NCI-H2196 (cell line): ENCODE results near the gene KRTAP10-7.
"Not testable (repeated sequence)": the region's sequence is repeated elsewhere in the genome, so short reads cannot be mapped to it uniquely, and the experiment has no call there.

Experiments used
- DNase-seq: peaks from one replicate; lab custom pipeline; 2025; ENCODE audit not compliant: unreplicated experiment; lab: John Stamatoyannopoulos, UW

Gene KRTAP10-7

DNA sequence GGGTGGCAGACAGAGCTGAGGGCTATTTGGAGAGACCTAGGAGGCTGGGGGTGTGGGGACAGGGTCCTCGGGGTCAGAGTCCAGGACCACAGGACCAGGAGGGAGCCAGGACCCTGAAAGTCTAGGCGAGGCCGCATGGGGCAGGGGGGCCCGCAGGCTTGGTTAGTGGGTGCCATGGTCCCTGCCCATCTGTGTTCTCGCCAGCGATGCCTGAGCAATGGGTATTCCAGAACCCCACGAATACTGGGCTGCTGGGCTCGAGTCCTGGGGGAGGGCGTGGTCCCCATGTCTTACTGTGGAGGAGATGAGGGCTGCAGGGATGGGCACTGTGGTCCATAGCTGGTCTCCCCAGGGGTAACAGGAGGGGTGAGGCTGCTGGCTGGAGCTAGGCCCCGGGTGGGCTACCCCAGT, 10.1 kb upstream of the KRTAP10-7 start:
- DNase-seq, result no peak

DNA sequence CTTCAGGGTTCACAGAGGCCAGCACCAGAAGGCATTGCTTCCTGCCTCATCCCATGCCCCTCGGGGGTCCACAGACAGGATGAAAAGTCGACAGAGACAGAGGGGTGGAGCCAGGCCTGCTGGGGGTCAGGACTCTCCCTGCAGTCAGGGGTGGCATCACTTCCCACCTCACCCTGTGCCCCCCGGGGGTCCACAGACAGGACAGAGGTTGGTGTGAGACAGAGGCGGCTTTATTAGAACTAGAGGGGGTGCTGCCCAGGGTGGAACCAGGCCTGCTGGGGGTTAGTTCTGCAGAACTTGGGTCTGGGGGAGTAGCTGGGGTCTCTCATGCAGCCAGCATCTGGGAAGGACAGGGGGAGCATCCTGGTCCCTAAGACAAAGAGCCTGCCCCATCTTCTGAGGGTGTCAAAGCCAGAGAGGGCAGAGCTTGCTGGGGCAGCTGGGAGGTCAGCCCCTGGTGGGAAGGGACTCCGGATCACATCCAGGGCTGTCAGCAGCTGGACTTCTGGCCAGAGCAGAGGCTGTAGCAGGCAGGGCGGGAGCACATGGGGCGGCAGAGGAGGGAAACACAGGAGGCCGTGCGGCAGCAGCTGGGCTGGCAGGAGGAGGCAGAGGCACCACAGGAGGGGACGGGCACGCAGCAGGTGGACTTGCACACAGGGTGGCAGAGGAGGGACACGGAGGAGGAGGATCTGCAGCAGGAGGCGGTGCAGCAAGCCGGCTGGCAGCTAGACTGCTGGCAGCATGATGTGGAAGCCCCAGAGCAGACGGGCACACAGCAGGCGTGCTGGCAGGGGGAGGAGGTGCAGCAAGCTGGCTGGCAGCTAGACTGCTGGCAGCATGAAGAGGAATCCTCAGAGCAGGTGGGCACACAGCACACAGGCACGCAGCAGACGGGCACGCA, 9.2 kb upstream of the KRTAP10-7 start:
- not testable (repeated sequence) for DNase-seq

DNA sequence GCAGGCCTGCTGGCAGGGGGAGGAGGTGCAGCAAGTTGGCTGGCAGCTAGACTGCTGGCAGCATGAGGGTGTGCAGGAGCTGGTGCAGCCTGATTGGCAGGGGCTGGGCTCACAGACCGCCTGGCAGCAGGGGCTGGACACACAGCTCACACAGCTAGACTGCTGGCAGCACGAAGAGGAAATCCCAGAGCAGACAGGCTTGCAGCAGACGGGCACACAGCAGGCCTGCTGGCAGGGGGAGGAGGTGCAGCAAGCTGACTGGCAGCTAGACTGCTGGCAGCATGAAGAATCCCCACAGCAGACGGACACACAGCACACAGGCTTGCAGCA, 8.6 kb upstream of the KRTAP10-7 start:
- not testable (repeated sequence) for DNase-seq

DNA sequence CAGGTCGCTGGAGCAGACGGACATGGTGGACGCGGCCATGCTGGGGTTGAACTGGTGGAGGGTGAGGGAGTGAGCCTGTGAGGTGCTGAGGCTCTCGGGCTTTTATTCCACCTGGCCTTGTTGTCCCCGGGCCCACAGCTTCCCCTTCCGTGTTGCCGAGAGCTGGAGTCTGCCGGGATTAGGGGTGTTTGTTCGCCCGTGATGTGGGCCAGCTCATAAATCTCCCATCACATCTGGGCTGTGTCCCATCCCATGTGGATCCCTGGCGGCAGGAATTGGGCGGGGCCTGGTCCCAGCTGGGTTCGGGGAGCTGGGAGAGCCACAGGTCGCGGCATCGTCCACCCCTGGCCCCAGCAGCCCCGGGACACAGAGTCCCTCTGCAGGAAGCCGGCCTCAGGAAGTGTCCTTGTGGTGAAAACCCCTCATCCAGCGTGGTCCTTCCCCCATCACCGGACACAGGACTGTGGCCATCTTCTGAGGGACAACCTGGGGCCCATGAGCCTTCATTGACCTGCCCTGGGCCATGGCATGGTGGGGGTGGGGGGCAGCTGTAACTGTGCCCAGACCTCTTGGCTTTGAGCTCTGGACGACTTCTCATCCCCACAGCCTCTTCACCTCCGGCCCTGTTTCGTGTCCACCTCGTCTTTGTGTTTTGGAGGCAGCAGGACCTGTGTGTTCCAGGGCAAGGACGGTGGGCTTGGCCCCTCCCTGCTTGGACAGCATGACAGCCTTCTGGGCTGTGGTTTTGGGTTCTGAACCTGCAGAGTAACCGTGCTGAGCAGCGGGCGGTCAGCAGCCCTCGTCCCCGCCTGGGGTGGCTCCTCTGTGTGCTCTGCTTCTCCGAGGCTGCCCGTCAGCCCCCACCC, 7.7 kb upstream of the KRTAP10-7 start, which contains the start of gene KRTAP10-6:
Gene KRTAP10-6 (minus strand): TSS at position 60 of the 866 bp plus-strand sequence. CDS start 21 bp downstream, at position 39.
- DNase-seq, result no peak

DNA sequence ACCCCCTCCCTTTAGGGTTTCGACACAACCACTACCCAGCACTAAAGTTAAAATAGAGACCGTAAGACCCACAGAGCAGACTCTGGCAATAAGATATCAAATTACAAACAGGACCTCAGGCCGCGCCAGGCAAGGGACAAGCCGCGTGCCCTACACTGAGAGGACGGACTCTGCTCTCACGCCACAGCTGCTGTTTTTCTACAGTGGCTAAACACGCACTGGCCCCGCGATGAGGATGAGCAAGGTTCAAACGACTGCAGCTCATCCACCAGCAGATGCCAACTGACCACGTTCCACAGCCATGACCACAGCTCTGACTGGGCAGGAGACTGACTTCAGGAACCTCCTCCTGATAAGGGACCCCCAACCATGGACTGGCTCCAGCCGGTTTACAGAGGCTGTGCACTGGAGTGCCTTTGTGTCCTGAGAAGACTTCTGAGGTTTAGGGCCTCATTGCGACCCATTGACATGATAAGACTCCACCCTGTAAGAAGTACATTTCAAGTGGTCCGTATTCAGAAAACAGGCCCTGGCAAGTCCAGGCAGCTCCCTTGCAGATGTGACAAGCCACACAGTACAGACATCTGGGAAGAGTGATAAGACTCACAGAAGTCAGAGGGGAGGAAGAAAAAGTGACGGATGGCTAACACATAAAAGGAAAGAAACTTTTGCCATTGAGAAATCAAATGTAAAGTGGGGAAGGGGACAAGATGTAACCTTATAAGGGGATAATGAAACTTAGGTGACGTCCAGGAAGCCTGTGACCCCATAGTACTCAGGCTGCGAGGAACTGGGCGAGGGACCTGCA, 6.6 kb upstream of the KRTAP10-7 start:
- DNase-seq, result no peak

DNA sequence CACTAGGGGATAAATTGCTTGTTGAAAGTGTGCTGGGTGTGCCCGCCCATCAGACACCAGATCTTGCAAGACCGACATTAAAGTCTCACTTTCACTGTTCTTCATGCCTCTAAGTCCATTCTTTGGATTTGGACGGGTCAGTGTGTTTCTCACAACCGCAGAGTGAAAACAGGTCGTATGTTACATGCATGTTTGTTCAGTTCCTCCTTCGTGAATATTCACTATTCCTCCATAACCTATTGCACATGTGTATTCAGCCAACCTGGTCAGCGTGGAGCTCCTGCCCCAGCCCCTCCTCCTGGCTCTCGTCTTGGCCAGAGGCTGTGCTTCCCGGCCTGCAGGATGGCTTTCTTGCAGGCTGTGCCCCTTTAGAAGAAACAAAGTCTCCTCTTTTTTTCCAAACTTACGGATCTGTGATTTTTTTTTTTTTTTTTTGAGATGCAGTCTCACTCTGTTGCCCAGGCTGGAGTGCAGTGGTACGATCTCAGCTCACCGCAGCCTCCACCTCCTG, 5.9 kb upstream of the KRTAP10-7 start:
- DNase-seq, result no peak

DNA sequence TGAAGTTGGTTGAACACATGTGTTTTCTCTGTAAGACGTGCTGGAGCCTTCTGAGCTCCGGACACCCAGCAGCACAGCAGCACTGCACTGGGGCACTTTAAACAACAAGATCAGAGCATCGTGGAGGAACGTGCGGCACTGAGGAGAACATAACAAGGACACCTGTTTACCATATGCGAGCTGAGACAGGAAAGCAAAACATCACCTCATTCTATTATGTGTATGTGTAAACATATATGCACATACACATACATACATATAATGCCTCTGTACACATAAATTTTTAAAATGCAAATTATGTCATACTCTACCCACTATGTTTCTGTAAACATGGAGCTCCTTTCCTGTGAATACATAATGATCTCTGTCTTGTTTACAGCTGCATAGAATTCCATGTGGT, 4.9 kb upstream of the KRTAP10-7 start:
- DNase-seq, result no peak

DNA sequence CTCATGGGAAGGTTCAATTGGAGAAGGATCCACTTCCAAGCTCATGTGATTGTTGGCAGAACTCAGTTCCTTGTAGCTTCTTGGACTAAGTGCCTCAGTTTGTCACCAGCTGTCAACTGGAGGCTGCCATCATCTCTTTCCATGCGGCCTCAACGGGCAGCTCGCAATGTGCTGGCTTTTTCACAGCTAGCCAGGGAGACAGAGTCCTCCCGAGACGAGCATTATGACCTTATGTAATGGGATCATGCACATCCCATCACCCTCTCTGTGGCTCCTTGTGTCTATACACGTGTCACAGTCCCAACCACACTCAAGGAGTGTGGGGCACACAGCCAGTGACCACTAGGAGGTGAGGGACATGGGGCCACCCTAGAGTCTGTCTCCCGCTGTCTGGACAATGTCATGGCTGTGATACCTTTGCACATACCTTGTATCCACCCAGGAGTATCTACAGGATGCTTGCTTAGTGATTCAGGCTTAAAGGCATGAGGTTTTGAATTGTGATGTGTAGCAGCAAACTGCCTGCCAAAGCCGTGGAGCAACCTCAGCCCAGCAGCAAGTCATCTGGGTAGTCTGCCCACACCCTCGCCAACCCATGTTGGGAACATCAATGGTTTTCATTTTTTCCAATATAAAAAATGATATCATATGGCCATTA, 4.2 kb upstream of the KRTAP10-7 start:
- DNase-seq, result no peak

DNA sequence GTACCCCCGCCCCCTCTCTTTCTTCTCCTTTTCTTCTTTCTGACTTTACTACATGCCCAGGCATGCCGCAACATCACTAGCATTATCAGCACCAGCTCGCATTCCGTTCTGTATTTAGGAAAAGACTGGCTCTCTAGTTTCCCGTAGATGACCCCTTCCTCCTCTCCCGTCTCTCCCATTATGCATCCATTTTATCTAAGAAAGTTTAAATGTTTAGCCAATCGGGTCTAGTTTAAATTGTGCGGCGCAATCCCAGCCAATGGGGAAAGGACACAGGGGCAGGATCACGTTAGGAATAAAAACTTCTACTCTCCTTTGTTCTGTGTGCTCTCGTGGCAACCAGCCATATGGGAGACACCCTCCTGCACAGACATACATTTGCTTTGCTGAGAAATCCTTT, 2.3 kb upstream of the KRTAP10-7 start:
- no peak for DNase-seq

DNA sequence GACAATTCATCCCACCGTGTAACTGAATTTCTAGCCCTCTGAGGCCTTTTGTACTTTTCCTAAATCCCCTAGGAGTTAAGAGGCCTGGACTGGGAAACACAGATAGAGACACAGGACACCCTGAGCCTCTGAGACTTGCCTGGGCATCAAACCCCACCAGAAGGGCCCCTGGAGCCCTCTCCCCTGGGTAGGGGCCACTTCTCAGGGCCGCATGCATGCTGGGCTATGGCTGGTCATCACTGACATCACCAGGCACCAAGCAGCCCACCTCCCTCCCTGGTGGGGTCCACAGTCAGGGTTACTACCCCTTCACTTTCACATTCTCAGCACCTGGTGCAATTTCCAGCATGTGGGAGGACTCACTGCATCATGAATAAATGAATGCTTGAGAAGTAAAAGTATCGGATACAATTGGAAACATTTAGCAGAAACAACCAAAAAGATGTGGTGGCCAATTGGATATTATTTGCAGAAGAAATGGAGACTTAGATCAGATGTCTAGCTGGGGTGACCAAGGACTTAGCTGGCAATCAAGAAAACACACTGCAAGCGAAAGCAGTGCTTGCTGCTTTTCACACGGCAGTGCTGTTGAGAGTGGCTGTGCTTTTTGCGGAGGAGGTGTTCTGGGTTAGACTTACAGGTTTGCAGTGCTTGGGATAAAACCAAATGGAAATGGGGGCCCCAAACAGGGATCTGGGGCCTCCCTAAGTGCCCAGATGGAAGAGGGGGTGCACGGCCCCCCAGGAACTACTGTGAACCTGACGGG, 950 bp upstream of the KRTAP10-7 start:
- no peak for DNase-seq

DNA sequence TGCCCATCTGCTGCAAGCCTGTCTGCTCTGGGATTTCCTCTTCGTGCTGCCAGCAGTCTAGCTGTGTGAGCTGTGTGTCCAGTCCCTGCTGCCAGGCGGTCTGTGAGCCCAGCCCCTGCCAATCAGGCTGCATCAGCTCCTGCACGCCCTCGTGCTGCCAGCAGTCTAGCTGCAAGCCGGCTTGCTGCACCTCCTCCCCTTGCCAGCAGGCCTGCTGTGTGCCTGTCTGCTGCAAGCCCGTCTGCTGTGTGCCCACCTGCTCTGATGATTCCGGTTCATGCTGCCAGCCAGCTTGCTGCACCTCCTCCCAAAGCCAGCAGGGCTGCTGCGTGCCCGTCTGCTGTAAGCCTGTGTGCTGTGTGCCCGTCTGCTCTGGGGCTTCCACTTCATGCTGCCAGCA, 694 bp downstream of the KRTAP10-7 start:
- not testable (repeated sequence) for DNase-seq

DNA sequence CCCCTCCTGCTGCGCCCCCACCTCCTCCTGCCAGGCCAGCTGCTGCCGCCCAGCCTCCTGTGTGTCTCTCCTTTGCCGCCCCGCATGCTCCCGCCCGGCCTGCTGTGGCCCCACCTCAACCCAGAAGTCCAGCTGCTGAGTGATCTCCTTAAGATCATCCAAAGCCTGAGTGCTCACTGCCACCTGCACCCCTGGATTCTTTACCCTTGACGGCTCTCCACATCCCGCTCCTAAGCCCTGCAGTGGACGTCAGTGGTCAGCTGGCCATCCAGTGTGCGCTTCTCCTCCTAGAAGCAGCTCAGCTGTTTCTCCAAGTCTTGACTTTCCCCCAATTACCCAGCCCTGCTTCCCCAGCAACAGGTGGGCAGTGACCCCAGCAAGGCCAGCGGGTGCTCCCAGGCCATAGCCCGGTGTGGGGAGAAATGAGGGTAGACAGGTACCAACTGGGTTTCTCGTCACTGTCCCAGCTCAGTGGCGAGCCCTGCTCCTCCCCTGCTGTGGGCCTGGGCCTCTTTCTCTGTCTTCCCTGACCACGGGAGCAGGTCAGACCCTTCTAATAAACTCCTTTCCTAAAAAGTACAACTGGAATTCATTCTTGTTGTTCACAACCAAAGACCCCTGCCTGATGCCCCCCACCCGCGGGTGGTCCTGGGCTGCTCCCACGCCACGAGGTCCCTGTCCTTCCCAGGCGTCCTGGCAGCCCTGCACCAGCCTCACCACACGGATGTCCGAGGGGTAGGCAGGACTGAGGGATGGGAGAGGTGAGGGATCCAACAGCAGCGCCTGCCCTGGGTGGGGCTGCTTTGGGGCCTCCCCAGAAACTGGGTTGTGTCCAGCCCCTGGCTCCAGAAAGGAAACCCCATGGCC, 1.4 kb downstream of the KRTAP10-7 start:
- DNase-seq, result no peak

DNA sequence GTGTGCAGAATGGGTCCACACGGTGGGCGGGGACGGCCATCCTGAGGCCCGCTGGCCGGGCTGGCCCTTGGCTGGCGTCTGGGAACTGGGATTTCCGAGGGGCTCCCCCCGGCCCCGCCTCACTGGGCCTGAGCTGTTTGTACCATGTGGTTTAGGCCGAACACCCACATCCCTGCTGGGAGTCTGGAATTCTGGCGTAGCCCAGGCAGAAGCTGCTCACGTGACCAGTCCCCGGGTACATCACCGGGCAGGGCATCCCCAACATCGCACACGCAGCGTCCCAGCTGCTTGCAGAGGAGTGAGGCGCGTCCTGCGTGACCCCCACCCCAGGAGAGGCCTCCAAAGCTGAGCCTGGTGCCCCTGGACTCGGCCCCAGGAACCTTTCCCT, 2.1 kb downstream of the KRTAP10-7 start:
- DNase-seq, result no peak

DNA sequence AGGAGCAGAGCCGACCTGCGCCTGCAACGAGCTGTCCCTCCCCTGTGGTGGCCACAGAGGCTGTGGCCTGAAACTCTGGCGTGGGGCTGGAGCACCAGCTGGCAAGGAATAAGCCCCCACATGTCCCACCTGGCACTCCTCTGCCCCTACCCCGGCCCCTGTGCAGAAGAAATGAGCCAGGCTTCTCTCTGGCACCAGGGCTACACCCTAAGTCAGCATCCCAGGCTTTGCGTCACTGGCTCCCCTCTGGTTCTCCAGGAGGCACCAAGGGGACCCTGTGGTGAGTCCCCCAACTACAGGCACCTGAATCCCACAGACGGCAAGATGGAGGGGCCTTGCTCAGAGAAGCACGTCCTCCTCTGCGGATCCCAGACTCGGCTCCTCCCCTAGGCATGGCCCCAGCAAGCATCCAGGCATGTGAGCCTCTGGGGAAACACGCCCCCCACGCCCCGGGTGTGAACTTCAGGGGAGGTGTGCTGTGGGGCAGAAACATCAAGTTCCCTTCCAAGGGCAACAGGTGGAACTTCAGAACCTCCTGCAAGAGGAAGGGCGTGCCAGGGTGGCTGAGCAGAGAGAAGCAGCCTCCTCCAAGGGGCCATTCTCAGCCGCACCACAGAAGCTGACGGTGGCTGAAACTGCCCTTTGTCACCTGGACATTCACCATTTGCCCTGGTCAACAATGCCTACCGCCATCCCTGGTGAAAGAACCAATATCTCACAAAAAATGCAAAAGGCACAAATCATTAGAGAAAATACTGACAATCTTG, 2.9 kb downstream of the KRTAP10-7 start:
- DNase-seq, result no peak

DNA sequence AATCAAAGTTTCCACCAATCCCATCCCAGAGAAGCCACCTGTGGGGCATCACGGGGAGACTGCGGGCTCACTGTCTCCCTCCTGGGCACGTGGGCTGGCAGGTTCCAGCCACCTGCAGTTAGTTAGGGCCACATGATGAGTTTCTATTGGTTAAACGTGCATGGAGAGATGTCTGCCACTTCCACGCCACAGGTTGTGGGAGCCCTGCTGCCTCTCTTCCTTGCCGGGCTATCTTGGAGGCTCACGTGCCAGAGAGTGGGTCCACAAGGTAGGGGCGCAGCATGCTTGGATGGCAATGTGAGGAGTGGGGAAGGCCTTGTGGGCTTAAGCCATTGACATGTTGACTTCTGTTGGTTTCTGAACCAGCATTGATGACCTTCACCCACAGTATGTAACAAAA, 3.5 kb downstream of the KRTAP10-7 start:
- no peak for DNase-seq

DNA sequence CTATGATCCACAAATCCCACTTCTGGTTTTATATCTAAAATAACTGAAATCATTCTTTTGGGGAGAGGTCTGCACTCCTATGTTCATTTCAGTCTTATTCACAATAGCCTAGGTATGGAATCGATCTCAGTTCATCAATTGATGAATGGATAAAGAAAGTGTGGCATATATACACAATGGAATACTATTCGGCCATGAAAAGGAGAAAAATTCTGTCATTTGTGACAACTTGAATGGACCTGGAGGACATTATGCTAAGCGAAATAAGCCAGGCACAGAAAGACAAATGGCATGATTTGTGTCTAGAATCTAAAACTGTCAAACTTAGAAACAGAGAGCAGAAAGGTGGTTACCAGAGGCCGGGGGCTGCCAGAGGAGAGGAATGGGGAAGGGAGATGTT, 6.1 kb downstream of the KRTAP10-7 start:
- no peak for DNase-seq

DNA sequence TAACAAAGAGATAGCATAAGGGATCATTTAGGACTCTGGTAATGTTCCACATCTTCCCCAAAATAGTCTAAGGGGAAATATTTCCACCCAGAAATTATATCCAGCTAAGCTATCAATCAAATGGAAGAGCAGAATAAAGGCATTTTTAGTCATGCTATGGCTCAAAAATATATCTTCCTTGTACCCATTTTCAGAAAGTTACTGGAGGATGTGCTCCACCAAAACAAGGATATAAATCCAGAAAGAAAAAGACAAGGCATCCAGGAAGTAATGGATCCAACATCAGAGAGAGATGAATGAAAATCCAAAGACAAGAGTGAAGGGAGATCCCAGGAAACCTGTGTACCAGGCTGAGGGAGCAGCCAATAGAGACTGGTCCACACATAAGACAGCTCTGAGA, 8.8 kb downstream of the KRTAP10-7 start:
- no peak for DNase-seq
